Omental fat pad (tissue), 4 donors: ENCODE data around the gene CPB1. TPM values are rescaled to one million over a fixed set of nuclear protein-coding genes. Genes with fewer than 3 reads are reported as not detected.

Experiments
- ATAC-seq: fragments of 150-250 bp; one replicate; pipeline ENCODE4 v1.9.1; 2016; ENCODE audit warnings: mild to moderate bottlenecking, moderate library complexity; ENCODE audit not compliant: low FRiP score
- DNase-seq: peaks from one replicate; pipeline ENCODE4 v3.0.0-alpha.2; 2019; ENCODE audit warnings: low spot score
- total RNA-seq, 4 donors: library from RNA; depleted of rRNA; stranded (reverse); fragments of >200 nt; gene quantifications; one replicate each; pipeline ENCODE4 v1.1.0, GENCODE V29; 2016
- TF ChIP-seq, protein P1 (sequence below), 3 donors: fragments of 450-650 bp; IDR thresholded peaks; one replicate each; pipeline ENCODE4 v1.5.1; 2016 to 2017; ENCODE audit warnings: antibody characterized with exemption in 3 of 3, mild to moderate bottlenecking in 3 of 3, moderate library complexity in 2 of 3

CPB1 gene
- total RNA-seq, 4 donors from 2014 or later = 0.72 to 38.9 (median 4.2) TPM

DNA sequence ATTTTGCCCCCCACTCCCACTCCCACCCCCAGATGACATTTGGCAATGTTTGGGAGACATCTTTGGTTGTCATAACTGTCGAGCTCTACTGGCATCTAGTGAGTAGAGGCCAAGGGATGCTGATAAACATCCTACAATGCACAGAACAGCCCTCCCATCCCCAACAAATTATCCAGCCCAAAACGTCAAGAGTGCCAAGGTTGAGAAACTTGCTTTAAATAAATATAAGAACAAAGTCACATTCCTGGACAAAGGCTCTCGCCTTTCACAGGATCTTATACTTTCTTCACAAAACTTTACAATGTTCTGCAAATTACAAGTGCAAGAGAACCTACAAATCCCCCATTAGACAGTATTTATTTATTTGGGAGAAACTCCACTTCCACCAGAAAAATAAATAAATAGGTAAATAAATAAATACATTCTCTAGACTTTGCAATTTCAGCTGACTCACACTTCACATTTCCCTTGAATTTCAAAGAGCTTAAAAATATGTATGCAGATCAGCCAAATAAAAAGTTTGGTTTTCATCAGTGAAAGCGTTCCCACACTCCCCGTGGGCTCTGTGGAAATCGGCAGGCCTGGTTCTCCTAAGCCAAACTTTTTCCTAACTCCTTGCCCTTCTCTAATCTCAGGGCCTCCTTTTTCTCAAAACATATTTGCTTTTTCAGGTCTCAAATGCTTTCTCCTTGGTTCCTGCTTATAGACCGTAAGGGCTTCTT, 24.8 kb downstream of the CPB1 start:
- DNase-seq (no peak), ATAC-seq (no peak)
- TF ChIP-seq, protein P1, sequence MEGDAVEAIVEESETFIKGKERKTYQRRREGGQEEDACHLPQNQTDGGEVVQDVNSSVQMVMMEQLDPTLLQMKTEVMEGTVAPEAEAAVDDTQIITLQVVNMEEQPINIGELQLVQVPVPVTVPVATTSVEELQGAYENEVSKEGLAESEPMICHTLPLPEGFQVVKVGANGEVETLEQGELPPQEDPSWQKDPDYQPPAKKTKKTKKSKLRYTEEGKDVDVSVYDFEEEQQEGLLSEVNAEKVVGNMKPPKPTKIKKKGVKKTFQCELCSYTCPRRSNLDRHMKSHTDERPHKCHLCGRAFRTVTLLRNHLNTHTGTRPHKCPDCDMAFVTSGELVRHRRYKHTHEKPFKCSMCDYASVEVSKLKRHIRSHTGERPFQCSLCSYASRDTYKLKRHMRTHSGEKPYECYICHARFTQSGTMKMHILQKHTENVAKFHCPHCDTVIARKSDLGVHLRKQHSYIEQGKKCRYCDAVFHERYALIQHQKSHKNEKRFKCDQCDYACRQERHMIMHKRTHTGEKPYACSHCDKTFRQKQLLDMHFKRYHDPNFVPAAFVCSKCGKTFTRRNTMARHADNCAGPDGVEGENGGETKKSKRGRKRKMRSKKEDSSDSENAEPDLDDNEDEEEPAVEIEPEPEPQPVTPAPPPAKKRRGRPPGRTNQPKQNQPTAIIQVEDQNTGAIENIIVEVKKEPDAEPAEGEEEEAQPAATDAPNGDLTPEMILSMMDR (IDR thresholded peaks at IDR 0.05) = no peak

DNA sequence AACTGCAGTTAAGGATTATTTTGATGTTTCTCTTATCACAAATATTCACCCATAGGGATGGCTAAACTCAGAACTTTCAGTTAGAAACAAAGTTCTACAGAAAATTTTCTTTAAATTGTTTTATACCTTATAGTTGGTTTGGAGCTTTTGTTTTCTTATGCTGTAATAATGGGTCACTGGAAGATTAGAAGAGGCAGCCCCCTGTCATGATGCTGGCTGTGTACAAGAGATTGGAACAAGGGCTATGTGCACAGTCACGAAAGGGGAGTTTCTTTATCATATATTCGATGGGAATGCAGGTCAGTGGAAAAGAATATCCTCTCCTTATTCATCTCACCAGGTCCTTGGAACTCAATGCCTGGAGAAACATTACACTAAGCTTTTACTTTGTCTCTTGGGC, 25.5 kb downstream of the CPB1 start:
- DNase-seq (no peak), ATAC-seq (no peak)
- TF ChIP-seq, protein P1 (IDR thresholded peaks at IDR 0.05) = no peak

DNA sequence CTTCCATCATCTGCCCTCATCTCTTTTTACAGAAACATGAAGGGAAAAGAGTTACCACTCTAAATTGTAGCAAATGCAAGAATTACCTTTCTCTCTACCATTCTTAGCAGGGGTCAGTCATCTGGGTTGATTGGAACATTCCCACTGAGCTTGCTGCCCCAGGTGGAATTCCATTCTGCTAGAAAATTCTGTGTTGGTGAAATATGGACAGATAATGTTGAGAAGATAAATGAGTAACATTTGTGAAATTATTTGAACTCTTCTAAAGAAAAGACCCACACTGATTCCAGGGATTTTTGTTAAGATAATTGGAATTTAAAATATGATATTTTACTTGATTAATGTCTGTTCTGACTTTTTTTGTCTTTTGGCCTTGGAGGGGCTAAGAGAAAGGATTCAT, 26.4 kb downstream of the CPB1 start:
- no peak for DNase-seq
- TF ChIP-seq, protein P1 (IDR thresholded peaks at IDR 0.05) = no peak
- ATAC-seq = no peak

DNA sequence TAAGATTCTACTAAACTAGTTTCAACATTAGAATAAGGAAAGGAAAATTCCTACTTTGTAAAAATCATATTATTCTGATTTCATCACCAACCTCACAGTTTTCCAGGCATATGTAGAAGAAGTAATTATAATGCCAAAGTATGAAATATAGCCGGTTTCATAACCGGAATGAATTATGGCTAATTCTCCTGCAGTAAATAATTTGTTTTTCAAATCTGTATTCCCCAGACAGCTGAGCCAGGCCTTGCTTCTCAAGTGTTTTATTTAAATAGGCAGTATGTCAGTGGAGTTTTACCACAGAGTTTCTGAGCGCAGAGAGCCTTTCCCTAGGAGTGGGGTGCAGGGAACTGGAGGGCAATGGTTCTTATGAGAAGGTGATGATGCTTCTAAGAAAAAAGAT, 28.8 kb downstream of the CPB1 start:
- ATAC-seq = peak; percentile 70
- no peak for DNase-seq
- TF ChIP-seq, protein P1 (IDR thresholded peaks at IDR 0.05) = no peak

DNA sequence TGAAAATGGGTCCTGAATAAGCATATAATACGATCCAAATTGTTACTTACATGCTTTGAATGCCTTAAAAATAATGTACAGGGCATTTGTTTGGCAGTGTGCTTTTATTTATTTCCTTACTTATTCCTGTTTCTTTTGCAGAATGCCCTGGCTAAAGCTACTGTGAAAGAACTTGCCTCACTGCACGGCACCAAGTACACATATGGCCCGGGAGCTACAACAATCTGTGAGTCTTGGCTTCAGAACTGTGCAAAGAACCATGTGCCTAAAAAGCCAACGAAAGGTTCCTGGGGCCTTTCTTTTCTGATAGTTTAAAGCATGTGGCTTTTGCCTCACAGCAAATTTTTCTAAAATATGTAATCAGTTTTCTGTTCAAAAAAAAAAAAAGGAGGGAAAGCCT, 29.7 kb downstream of the CPB1 start:
- TF ChIP-seq, protein P1 (IDR thresholded peaks at IDR 0.05) = no peak
- ATAC-seq (no peak), DNase-seq (no peak)

DNA sequence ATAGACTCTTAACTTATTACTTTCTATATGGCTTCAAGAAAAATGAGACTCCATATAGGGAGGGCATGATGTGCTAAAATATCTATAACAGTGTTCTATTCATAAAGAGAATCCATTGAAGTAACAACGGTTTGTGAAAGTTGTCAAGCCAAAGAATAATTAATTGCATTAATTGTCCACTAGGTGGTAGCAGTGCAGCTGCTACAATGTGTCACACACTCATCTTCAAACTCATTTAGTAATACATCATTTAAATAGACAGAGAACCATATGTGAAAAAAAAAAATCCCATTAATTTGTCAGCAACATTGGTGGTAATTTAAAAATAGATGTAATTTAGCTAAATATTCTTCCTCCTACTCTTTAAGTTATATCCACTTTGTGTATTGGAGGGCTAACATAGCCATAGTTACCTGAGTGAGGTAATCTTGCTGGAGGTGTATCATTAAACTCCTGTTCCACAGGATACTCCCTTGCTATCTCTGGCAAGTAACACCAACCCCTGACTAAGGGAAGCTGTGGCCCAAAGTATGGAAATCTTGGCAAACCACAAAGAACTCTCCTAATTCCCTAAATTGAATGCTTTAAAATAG, 33.8 kb downstream of the CPB1 start:
- DNase-seq = no peak
- TF ChIP-seq, protein P1 (IDR thresholded peaks at IDR 0.05) = peak in 2 of 3 donors; percentile 14 to 26
- no peak for ATAC-seq

DNA sequence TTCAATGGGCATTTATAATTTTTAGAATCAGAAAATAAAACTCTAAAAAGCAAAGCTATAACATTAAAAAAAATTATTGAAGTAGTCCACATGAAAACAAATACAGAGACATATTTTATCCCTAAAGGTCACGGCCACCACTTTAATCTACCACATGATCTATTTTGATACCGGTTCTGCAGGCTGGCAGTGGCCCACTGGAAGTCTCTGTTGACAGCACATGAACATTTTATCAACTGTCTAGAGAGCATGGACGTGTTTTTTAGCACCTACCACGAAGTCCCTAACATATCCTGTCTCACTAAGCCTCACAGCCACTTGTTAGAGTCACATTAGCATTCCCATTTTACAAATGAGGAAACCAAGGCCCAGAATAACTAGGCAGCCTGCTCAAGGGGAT, 35.7 kb downstream of the CPB1 start:
- TF ChIP-seq, protein P1 (IDR thresholded peaks at IDR 0.05) = no peak
- ATAC-seq (no peak), DNase-seq (no peak)
